GM12874 (cell line): ENCODE results near the gene KDM5C.

ENCODE experiments used
- TF ChIP-seq, protein P1 (sequence below): IDR thresholded peaks from 2 replicates; pipeline ENCODE4 v1.5.1; 2011; ENCODE audit warnings: low read depth, mild to moderate bottlenecking, control low read depth, low read length, moderate library complexity; ENCODE audit not compliant: insufficient read depth

KDM5C gene

DNA sequence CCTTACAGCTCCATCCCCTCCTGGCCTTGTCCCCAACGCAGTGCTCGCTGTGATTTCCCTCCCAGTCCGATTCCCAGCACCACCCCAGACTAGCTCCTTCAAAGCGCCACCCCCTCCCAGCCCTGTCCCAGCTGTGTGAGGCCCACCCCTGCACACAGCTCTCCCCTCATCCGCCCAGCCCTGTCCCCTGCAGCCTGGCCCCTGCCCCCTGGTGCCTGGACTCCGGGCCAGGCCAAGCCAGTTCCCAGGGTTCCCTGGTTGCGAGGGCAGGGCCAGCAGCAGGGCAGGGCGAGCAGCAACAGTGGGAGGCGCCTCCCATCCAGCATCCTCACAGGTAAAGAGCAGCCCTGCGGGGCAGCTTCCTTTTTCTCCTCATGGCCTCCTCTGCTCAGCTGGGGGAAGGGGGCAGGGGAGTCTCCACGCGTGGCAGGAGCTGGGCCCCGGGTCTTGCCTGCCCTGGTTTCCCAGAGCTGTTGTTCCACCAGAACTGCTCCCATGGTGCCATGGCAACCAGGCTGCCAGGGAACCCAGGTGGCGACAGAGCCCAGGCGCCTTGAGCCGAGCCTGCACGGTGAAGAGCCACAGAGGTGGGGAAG is 31.5 kb upstream of the KDM5C start:
- TF ChIP-seq, protein P1, sequence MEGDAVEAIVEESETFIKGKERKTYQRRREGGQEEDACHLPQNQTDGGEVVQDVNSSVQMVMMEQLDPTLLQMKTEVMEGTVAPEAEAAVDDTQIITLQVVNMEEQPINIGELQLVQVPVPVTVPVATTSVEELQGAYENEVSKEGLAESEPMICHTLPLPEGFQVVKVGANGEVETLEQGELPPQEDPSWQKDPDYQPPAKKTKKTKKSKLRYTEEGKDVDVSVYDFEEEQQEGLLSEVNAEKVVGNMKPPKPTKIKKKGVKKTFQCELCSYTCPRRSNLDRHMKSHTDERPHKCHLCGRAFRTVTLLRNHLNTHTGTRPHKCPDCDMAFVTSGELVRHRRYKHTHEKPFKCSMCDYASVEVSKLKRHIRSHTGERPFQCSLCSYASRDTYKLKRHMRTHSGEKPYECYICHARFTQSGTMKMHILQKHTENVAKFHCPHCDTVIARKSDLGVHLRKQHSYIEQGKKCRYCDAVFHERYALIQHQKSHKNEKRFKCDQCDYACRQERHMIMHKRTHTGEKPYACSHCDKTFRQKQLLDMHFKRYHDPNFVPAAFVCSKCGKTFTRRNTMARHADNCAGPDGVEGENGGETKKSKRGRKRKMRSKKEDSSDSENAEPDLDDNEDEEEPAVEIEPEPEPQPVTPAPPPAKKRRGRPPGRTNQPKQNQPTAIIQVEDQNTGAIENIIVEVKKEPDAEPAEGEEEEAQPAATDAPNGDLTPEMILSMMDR = no peak

DNA sequence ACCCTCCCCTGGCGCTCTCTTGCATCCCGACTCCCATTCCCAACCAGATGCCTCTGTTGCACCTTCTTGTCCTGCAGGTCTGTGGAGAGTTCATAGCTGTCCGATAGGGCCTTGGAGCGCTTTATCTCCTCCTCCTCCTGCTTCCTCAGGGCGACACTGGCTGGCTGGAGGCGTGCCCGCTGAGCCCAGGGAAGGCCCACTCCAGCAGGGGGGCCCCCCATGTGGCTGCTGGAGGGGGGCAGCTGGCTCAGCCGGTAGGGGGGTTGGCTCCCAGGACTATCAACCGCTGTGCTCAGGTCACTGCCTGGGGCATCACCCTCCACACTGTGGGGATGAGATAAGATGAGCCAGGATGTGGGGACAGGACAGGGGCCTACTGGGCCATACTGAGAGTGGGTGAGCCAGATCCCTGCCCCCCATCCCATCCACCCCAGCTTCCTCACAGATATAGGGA is 30.8 kb upstream of the KDM5C start:
- TF ChIP-seq, protein P1 = no peak

DNA sequence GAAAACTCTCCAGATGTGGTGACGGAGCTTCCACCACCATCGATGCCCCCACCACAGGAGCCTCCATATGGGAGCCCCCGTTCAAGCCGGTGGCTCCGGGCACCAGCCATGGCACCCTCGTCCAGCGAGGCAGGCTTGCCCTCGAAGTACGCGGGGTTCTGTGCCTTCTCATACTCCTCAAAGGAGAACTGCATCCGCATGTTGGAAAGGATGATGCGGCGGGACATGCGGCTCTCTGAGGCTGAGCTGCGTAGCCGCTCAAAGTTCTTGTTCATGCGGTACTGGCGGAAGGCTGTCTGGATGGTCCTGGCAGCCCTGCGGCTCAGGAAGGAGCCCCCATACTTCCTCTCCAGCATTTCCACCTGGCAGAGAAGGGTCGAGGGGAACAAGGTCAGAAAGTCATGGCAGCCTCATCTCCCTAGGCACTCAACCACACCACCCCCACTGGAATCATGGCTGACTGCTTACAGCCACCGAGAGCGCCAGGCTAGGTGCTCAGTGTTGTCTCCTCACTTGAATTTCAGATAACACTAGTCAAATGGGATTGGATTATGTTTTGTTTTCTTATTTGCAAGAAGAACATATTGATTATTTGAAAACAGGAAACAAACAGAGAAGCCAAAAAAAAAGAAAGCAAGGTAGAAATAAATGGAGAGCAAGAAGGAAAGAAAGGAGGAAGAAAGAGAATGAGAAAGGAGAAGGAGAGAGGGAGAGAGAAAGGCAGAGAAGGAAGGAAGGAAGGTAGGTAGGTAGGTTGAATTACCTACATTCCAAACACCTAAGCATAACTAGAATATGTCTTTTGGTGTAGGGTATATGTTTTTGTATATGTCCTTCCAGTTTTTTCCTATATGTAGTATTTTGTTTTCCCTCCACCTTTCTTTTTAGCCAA is 29.8 kb upstream of the KDM5C start:
- TF ChIP-seq, protein P1 = no peak

DNA sequence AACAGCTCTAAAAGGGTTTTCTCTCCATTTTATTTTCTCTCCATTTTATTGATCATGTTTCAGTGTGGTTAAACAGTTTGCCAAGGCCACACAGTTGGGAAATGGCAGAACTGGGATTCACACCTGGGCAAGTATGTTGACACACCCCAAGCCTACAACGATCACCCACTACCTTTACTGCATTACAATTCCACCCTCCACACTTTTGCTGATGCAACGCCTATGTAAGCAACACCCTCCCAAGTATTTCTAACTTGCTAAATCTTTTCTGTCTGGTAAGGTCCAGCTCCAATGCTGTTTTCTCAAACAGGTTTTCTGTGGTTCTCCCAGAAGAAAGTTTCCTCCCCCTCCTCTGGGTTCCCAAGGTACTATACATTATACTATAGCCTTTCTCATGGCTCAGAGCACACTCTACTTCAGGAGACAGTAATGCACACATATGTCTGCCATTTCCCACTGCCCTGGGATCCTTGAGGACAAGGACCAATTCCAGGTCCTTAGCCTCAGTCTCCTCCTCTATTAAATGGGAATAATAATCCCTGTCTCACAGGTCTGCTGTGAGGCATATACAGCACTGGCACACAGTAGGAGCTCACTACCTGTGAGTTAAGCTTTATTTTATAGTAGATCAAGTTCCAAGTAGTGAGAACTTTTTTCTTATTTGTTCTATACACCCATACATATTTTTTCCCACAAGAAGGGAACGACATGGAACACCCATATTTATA is 28.4 kb upstream of the KDM5C start:
- TF ChIP-seq, protein P1 = no peak

DNA sequence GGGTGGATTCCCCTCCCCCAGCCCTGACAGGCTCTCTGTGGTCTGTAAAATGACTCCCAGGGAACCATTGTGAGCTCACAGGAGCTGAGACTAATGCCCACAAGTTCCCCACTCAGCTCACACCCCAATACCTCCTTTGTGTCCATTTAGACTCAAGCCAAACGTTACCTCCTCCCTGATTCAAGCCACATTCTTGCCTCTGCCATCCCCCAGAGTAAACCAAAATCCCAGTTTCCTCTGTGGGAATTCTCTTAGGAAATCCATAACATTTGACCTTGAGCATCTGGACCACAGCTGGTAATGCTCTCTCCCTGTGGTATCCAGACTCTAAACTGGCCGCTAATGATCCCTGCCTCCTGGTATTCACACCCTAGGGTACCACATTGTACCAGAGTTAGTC is 26.3 kb upstream of the KDM5C start:
- TF ChIP-seq, protein P1 = no peak

DNA sequence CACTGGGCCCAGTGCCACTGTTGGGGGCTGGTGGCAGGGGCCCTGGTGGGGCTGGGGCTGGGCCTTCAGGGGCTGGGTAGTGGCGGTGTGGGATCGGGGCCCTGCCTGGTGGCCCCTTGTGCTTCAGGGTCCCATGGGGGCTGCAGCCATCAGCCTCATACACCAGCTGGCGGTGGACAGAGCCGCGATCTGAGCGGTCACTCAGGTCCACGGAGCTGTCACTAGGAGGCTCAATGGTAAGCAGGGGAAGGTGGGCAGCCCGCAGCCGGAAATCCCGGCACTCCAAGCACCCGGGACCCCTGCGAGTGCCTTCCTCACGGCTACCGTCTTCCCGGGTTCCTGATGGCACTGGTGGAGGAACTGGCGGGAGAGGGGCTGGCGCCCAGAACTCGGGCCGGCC is 25.5 kb upstream of the KDM5C start:
- TF ChIP-seq, protein P1 = no peak

DNA sequence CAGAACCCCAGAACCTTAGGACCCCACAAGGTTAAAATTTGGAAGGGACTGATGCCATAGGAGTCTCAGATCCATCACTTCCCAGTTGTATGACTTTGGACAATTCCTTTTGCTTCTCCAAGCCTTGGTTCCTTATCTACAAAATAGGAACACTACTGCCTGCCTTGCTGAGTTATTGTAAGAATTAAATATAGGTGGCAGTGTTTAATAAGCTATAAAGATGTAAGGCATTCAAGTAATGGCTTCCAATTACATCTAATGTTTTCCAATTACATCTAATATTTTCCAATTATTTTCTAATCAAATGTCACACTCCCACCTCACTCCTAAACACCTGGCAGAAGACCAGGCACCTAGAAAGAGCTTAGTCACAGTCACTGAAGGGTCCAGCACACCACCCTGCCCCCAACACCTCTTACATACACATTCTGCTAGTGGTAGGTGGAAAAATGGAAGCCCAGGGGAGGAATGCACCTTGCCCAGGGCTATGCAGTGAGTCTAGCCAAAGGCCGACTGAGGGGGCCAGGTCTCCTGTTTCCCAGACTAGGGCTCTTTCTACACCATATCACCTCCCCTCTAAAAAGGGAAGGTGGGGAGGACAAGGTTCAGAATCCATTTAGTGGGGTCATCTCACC is 24.5 kb upstream of the KDM5C start:
- TF ChIP-seq, protein P1 = no peak
